Skeletal muscle cell (primary cell): ENCODE results near the gene ZWILCH.
"Not testable (repeated sequence)": the region's sequence is repeated elsewhere in the genome, so short reads cannot be mapped to it uniquely, and the experiment has no call there.

ENCODE experiments used
- DNase-seq: peaks from one replicate; pipeline ENCODE4 v3.0.0-alpha.2; 2010; ENCODE audit warnings: low read depth
- H3K4me3 ChIP-seq: 2 replicates; pipeline ENCODE4 v1.5.1; 2011; ENCODE audit warnings: low read depth, mild to moderate bottlenecking, control low read depth, low read length, moderate library complexity

ZWILCH gene

DNA sequence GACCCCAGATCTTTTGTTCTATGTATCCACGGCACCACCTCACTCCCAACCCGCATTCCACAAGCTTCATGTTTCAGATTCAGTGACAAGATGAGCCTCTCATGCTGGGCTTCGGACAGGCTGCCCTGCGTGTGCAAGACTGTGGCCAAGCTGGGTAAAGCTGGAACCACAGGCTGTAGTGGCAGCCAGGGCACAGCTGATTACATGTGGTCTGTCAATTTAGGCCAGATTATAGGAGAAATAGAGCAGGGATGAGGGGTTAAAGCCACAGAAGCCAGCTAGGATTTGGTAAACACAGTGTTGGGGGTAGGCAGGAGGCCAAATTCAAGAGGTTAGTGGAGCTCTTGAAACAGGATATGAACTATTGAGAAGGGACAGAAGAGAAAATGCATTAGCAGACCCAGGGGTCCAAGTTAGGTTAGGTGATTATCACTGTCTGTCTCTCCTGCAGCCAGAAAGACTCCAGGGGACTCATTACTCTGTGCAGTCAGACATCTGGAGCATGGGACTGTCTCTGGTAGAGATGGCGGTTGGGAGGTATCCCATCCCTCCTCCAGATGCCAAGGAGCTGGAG lies 20.5 kb upstream of the ZWILCH start:
- no peak overlapping the region for H3K4me3 ChIP-seq
- DNase-seq: no peak

DNA sequence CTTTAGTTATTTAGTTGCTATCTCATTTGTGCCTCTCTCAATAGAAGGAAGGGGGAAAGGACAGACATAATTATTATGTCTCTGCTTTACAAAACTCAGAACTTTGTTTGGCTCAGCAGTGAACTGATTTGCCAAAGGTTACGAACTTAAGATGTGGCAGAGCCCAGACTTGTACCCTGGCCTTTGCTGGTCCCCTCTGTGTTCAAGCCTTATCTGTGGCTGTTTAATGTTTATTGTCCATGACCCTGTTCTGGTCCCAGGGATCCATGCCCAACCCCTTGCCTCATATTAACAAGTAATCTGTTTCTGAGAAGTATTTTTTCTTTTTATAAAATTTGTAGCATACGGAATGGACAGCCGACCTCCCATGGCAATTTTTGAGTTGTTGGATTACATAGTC lies 18.2 kb upstream of the ZWILCH start:
- DNase-seq: no peak
- no peak overlapping the region for H3K4me3 ChIP-seq

DNA sequence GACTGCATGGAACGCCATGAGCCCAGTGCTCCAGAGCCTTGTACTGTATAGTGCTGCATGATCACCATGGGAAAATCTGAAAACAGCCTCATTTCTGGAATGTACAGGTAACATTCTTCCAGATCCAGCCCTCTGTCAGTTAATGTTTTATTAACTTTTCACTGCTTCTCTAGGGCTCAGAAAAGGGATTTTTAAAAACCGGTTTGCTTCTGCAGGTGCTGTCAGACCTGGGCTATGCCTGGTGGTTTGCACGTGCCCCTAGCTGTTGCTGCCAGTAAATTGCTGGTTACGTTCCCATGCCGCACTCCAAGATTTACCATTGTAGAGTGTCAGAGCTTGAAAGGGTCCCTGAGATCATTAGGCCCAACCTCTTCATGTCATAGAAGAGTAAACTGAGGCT lies 16.6 kb upstream of the ZWILCH start:
- no peak overlapping the region for H3K4me3 ChIP-seq
- DNase-seq: no peak

DNA sequence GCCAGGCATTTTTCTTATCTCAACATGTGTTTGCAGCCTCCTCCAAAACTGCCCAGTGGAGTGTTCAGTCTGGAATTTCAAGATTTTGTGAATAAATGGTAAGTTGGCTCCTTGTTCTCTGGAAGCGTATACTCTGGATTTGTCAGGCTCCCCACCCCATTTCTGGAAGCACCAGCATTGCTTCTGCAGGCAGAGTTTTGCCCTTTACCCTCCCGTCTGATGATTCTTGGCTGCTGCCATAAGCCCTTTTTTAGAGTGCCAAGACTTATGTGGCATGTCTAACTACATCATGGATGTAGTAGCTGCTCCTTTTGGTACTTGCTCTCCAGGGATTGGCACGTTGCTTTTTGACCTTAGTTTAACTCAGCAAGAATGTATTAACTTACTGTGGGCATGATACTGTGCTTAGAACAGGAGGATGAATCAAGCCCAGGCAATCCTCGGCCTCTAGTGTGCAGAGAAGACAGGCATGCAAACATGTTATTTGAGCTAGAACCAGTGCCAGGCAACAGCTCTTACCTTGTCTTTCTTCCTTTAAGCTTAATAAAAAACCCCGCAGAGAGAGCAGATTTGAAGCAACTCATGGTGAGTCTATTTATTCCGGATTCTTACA lies 15.8 kb upstream of the ZWILCH start:
- no peak overlapping the region for H3K4me3 ChIP-seq
- no peak for DNase-seq

DNA sequence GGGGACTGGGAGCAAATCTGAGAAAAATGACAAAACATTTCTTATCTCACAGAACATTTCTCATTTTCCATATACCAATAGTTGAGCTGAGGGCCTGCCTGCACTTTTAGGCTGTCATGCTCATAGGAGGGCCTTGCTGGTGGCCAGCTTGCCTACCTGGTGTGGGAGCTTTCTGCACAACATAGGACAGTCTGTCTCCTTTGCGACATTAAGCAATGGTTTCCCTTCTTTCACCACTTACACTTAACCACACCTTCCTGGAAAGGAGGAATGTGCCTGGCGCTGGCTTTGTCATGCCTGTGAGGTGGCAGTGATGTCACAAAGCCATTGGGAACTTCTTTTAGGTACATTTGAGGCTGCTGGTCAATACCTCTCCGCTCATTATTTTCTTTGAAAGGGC lies 13.3 kb upstream of the ZWILCH start:
- no peak overlapping the region for H3K4me3 ChIP-seq
- no peak for DNase-seq

DNA sequence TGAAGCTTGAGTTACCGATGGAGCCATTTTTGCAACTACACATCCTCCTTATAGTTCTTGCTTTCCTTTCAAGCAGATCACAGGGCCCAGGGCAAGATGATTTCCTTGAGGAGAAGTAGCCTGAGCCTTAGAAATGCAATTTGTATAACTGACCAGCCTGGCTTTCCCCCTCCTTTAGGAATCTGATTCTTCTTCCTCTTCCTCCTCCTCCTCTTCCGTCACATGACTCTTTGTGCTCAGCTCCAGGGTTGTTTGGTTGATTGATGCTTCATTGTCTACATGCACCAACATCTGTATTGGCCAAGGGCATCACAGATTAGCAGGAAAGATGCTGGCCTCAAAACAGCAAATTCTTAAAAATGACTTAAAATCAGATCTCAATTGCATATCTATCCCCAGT lies 10.9 kb upstream of the ZWILCH start:
- DNase-seq: no peak
- no peak overlapping the region for H3K4me3 ChIP-seq

DNA sequence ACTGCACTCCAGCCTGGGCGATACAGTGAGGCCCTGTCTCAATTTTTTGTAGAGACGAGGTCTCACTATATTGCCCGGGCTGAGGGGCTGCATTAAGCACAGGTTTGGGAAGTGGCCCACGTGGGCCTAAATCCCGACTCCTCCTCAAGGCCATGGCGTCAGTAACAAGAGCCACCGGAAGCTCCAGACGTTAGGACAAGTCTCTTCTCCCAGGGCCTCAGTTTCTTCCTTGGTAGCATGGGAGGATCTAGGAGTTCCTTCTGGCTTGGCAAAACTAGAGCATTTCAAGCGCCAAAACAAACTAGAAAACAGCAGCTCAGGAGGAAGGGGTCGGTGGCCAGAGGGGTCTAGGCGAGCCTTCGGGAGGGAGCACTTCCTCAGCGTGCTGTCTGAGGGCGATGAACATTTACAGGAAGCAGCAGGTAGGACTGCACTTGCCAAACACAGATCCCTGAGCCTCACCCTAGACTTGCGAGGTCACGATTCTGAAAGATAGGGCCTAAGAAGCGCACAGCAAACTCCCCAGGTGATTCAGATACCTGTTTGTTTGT lies 8.1 kb upstream of the ZWILCH start:
- DNase-seq: no peak
- H3K4me3 ChIP-seq: peak overlapping the region; percentile 67

DNA sequence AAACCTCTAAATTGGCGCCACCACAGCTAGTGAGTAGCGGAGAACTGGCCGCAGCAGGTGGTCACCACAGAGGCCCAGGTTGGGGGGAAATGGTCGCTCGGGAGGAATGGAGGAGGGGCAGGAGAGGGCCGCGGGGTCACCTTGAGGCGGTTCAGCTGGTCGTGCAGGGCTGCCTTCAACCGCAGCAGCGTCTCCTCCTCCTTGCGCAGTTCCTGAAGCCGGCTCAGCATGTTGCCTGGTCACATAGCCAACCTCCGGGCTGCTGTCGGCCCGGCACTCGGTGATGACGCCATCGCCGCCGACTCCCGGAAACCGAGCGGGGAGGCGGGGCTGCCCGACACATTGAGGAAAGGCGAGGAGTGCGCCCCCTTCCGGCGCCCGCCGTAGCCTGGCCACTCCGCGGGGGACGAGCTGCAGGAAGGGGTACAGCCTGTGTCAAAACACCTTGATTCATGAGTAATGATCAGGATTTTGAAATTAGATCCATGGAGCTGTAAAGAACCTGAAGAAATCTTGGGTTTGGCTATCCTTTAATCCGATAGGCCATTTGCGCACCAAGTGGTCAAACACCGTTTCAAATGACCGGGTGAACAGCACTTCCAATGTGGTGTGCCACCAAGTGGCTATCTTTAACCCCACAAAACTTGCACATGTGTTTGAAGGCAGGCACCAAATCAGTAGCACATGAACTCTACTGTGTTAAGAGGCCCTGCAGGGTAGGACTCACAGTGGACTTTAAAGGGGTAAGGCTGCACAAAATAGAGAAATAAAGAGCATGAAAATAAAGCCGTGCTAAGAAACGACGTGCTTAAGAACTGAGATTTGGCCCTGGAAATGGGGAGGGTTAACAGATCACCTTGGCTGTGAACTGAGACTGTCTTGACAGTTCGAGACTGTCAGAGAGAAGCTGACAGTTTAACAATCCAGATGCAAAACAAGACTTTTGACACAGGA lies 7.3 kb upstream of the ZWILCH start, which contains the start of gene SNAPC5:
SNAPC5 (minus strand) TSS at position 261 of the 954 bp plus-strand sequence; CDS start at position 230, 31 bp downstream.
- DNase-seq: peak; percentile 79
- peak within 1 kb of the TSS; percentile 67 for H3K4me3 ChIP-seq

DNA sequence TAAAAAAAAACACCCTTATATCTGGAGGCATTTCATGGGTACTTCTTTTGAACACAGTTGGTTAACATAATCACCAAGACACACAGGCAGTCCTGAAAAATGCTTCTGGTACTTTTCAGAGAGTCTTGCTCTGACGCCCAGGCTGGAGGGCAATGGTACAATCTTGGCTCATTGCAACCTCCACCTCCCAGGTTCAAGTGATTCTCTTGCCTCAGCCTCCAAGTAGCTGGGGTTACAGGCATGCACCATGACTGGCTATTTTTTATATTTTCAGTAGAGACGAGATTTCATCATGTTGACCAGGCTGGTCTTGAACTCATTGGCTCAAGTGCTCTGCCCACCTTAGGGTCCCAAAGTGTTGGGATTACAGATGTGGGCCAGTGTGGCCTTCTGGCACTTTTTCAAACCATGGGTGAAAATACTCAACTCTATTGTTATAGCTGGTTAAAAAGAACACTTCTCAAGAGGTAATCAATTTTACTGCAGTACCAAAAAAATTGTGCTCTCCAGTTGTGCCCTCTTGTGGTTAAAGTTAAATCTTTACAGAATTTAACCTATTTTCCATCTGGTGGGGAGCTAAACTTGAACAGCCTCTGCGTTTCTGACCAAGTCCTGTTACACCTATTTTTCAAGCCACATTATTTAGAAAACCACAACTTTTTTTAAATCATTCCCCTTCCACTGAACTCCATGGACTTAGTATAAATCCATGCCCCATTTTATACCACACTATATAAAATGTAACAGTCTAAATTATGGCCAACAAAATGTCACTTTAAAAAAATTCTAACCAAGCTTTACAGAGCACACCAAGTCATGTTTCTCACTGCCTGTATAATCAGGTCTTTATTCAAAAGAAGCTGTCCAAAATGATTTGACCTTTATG lies 6.4 kb upstream of the ZWILCH start:
- no peak for DNase-seq

DNA sequence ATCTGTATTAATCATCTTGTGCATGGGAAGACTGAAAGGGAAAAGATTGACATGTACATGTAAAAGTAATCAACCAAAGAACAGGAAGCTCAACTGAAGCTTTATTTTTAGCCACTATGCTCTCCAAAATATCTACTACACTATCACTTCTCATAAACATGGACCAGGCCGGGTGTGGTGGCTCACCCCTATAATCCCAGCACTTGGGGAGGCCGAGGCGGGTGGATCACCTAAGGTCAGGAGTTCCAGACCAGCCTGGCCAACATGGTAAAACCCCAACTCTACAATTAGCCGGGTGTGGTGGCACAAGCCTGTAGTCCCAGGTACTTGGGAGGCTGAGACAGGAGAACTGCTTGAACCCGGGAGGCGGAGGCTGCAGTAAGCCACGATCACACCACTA lies 4.8 kb upstream of the ZWILCH start:
- H3K4me3 ChIP-seq, DNase-seq: not testable (repeated sequence)

More for the DNA sequence above, 6.4 kb upstream of the ZWILCH start:
- H3K4me3 ChIP-seq: no peak overlapping the region

DNA sequence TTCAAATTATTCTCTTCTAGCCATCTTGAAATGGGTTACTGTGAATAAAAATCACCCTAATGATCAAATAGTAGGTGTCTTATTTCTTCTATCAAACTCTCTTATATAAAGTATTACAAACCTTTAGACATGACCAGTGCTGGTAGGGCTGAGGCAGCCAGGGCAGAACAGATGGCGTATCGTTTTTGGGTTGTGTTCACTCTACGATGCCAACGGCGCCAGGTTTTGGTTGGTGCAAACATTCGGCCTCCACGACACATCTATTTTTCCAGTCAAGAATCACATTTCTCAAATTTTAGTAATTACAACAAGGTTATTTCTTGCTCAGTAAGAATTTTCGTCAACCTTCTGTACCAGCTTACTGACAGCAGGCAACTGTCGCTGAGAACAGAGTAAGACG lies 2.6 kb upstream of the ZWILCH start:
- DNase-seq: no peak
- peak overlapping the region; percentile 97 for H3K4me3 ChIP-seq

DNA sequence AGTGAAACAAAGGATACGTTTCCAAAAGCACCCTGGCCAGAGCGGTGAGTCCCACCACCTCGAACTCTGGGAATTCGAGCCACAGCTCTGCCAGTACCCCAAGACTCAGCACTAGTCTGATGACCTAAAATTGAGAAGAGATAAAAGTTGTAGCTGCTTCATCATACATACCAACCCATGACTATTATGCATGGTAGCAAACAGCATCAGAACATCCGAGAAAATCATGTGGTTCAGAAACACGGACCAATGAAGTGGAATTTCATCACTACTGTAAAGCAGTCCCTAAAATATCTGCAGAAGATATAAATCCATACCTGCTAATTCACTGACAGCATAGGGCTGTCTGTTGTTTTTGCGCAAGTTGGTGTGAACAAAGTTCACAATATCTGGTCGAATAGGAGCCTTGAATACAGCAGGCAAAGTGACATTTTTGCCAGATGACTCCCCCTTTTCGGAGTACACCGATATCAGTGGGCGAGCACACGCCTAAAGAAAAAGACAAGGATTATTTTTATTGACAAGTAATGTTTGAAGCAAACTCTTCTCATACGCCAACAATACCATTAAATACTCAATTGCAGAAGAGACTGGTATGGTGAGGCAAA lies 2.0 kb upstream of the ZWILCH start:
- not testable (repeated sequence) for DNase-seq
- peak overlapping the region; percentile 97 for H3K4me3 ChIP-seq

DNA sequence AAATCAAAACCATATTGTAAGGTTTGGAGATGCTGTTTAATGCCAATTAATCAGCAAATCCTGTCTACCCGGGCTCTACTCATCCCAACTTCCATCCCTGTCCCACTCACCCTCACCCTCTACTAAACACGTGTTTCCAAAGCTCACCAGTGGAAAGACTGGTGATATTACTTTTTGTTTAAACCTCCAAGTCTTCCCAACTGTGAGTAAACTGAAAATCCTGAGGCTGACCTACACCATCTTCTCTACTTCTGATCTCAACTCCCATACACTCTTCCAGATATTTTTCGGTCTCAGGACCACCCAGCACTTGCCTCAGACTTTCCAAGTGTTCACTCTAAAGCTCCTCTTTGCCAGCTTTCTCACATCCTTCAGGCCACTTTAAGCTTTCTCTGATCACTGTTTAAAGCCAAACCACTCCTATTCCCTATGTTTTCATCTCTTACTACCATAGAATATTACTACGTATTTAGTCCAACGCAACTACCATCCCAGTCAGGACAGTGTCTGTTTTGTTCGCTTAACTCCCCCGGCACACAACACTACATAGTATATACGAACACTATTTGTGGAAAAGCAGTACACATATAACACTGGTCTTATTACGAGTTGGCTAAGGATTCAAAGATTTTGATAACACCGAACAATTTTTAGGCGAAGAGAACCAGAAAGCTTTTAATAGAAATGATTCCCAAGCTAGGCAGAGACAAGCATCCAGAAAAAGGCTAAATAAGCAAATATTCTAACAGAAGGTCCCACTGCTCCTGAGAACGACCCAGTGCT lies 1.2 kb upstream of the ZWILCH start:
- no peak for DNase-seq
- H3K4me3 ChIP-seq: peak overlapping the region; percentile 97

DNA sequence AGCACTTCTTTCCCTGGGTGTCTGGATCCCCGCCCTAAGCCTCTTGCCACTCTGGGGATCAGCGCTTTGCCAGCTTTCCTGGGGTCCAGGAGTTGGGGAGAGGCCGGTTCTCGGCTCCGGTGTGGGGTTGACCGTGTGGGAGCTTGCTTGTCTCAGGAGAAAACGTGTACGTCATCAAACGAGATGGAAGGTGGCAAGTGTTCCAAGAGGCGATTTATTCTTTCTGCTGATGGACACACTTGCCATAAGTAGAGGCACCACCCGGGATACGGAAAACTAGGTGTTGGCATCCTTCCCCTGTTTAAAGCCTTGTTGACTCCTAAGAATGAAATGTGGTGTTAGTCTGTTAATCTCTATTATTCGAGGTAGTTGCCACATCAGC lies 295 bp downstream of the ZWILCH start:
- peak overlapping the region; percentile 97 for H3K4me3 ChIP-seq
- DNase-seq: peak; percentile 24

DNA sequence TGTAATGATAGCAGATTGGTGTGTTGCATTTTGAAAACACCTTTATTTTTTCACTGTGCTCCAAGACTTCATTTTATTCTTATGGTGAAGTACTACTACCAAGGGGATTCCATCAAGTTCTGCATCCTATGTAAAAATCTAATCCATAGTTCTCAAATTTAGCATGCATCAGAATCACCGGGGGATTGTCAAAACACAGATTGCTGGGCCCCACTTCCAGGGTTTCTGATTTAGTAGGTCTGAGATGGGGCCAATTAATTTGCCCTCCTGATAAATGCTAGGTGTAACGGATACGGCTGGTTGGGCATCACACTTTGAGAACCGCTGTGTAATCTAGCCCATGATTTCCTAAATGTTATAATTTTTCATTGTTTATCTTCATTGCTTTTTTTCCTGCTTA lies 692 bp downstream of the ZWILCH start:
- H3K4me3 ChIP-seq: peak overlapping the region; percentile 97
- DNase-seq: no peak

DNA sequence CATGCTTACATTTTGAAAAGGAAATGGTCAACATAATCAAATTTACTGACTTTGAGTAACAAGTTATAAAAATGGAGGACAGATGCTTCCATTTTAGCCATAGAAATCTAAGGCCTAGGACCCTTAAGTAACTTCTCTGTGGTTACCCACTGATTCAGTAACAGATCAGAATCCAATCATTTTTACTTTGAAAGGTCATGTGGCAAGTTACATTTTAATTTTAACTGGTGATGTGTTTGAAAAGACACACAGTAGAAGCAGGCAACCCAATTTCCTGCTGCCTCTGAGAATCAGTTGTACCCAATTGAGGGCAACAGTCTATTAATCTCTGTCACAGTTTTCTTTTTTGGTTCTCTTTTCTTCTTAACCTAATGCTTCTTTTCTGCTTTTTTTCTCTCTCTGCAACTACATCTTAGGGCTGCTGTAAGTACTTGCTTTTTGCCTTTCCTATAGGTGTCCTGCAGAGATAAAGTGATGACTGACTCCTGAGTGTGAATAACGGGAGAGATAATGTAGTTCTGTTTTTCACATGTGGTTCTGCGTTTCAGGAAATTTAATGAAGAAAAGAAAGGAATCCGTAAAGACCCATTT lies 3.3 kb downstream of the ZWILCH start:
- H3K4me3 ChIP-seq: no peak overlapping the region
- no peak for DNase-seq

DNA sequence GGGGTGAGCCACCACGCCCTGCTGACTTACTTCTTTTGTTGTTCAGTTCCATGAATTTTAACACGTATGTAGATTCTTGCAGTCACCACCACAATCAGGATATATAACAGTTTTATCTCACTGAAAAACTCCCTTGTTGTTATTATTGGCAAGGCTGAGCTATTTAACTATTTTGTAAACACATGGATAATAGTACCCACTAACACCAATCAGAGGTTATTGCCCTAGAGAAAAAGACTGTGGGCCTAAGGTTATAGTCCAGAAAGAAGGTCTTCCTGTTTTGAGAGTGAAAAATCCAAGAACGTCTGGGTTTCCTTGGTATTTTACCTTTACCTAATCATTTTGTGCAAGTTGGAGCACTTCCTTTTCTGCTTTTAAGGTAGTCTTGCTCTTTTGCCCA lies 9.5 kb downstream of the ZWILCH start:
- DNase-seq: no peak
- no peak overlapping the region for H3K4me3 ChIP-seq

DNA sequence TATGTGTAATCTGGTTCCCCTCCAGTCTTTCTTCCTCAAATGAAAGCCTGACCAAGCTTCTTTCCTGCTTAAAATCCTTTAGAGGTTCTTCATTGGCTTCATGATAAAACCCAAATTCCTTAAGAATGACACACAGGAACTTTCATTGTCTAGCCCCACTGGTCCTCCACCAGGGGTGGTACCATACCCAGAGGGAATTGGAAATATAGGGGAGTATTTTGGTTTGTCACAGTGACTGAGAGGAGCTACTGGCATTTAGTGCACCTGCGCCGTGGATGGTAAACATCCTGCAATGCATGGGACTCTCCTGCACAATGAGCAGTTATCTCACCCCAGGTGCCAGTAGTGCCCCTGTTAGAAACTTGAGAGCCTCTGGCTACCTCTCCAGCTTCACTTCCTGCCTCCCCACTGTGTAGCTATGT lies 10.8 kb downstream of the ZWILCH start:
- no peak for DNase-seq

More for the DNA sequence above, 10.8 kb downstream of the ZWILCH start:
- H3K4me3 ChIP-seq: no peak overlapping the region
